Left ventricle myocardium inferior (tissue), 1 donor: ENCODE measurements around the gene TBRG4. TPM values are rescaled to one million over a fixed set of nuclear protein-coding genes. Genes with fewer than 3 reads are reported as not detected.

Experiments used
- DNase-seq: peaks from one replicate; pipeline ENCODE4 v3.0.0-alpha.2; 2020
- H3K27ac ChIP-seq: fragments of 200-600 bp; replicated peaks from 2 replicates; pipeline ENCODE4 v1.8.0; 2021
- H3K27me3 ChIP-seq: fragments of 200-600 bp; 2 replicates; pipeline ENCODE4 v1.8.0; 2021; ENCODE audit warnings: low read depth
- H3K36me3 ChIP-seq: fragments of 200-600 bp; 2 replicates; pipeline ENCODE4 v1.8.0; 2021
- H3K4me1 ChIP-seq: fragments of 200-600 bp; 2 replicates; pipeline ENCODE4 v1.8.0; 2021
- H3K4me3 ChIP-seq: fragments of 200-600 bp; 2 replicates; pipeline ENCODE4 v1.8.0; 2021; ENCODE audit warnings: mild to moderate bottlenecking, moderate library complexity
- H3K9me3 ChIP-seq: fragments of 200-600 bp; replicated peaks from 2 replicates; pipeline ENCODE4 v1.8.0; 2021
- intact Hi-C: fragments of 100-400 bp; cut with micrococcal nuclease; formaldehyde crosslinking; loops from one replicate; pipeline ENCODE4 v1.11.0; 2022
- total RNA-seq: library from RNA; stranded (reverse); fragmentation: NEBNext Ultra II Directional; extraction: Animal tissue kit (Norgen Biotek cat#: 25700); gene quantifications from one replicate; pipeline ENCODE4 v1.2.1, GENCODE V29; 2021
- TF ChIP-seq, protein P1 (sequence below): fragments of 200-600 bp; IDR thresholded peaks from 2 replicates; pipeline ENCODE4 v1.8.0; 2021; ENCODE audit warnings: antibody characterized with exemption, mild to moderate bottlenecking, borderline replicate concordance
- donor health status: DM: no; HTN: yes; CAD: no; lungs with severe emphysema.

Gene TBRG4
- total RNA-seq, 1 donor from 2014 or later: 79.3 TPM

DNA sequence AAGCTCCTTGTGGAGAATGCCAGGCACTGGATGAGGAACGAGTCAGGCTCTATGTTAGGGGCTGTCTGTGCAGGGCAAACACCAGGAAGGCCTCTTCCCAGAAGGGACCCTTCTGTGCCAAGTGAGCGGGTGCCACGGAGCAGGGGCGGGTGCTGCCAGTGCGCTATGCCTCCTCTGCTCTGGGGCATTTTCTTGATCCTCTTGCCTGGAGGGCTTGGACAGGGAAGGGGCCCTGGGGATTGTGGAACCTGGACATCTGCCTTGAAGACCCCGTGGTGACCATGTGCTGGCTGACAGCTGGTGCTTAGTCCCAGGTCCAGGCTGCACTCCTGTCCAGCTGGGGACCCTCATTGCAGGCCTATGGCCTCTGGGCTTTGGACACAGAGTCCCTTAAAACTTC, 15.4 kb upstream of the TBRG4 start:
- no peaks in the 10 kb centered on the region for H3K9me3 ChIP-seq
- intact Hi-C loops: no loop called here
- H3K36me3 ChIP-seq: no peaks in the 10 kb centered on the region
- TF ChIP-seq, protein P1, sequence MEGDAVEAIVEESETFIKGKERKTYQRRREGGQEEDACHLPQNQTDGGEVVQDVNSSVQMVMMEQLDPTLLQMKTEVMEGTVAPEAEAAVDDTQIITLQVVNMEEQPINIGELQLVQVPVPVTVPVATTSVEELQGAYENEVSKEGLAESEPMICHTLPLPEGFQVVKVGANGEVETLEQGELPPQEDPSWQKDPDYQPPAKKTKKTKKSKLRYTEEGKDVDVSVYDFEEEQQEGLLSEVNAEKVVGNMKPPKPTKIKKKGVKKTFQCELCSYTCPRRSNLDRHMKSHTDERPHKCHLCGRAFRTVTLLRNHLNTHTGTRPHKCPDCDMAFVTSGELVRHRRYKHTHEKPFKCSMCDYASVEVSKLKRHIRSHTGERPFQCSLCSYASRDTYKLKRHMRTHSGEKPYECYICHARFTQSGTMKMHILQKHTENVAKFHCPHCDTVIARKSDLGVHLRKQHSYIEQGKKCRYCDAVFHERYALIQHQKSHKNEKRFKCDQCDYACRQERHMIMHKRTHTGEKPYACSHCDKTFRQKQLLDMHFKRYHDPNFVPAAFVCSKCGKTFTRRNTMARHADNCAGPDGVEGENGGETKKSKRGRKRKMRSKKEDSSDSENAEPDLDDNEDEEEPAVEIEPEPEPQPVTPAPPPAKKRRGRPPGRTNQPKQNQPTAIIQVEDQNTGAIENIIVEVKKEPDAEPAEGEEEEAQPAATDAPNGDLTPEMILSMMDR: no peak
- H3K4me3 ChIP-seq: no peak overlapping the region
- no peaks in the 10 kb centered on the region for H3K4me1 ChIP-seq
- no peak for DNase-seq
- H3K27me3 ChIP-seq: peaks cover 4% of the 10 kb centered on the region
- H3K27ac ChIP-seq: no peak overlapping the region

DNA sequence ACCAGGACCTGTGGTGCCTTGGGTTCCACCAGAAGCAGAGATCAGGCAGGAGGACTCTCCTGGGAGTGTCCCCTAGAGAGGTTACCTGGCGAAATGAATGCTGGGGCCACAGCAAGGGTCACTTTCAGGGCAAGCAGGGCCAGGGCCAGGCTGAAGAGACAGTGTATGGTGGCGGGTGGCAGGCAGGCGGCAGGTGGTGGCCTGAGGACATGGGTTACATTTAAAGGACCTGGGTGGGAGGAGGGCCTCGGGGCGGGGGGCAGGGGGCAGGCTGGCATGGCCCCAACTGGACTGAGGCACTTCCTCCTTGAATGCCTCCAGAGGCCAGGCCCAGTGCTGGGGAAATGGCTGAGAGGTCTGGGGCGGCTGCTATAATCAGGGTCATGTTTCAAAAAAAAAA, 14.7 kb upstream of the TBRG4 start:
- Histone ChIP-seq H3K4me3 (no peak overlapping the region), H3K27me3 (no peaks in the 10 kb centered on the region), H3K9me3 (peaks cover 2% of the 10 kb centered on the region), H3K27ac (no peak overlapping the region), H3K4me1 (no peaks in the 10 kb centered on the region), H3K36me3 (no peaks in the 10 kb centered on the region)
- DNase-seq: no peak
- intact Hi-C loops: no loop called here
- TF ChIP-seq, protein P1: no peak

DNA sequence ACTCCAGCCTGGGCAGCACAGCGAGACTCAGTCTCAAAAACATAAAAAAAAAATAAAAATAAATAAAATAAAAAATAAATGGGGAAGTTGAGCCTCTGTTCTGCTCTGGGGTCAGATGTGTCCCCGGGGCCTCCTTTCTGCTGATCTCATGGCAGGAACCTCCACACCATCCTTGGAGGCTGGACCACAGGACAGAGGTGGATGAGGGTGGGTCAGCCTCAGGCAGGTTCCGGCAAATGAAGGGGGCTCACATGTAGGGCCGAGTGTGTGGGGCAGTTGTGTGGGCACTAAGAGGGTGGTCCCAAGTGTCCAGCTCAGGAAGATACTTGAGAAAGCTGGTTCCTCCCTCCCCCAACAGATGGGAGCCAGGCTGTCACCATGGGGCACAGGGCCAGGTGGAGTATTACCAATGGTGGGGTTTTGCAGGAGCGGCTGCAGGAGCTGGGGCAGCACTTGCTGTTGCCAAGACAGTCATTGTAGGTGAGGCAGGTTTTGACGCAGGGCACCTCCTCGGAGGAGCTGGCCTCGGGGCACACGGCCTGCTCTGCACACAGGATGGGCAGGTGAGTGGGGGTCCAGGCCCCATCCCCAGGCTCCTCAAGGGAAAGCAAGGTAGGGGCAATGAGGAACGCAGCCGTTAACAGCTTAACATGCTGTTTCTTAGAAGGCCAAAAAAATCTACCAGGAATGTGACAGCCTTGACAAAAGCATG, 13.9 kb upstream of the TBRG4 start:
- DNase-seq: no peak
- Histone ChIP-seq H3K27ac (no peak overlapping the region), H3K4me3 (no peak overlapping the region), H3K27me3 (no peaks in the 10 kb centered on the region), H3K4me1 (no peaks in the 10 kb centered on the region), H3K9me3 (peaks cover 3% of the 10 kb centered on the region), H3K36me3 (no peaks in the 10 kb centered on the region)
- TF ChIP-seq, protein P1: no peak
- intact Hi-C loops: no loop called here

DNA sequence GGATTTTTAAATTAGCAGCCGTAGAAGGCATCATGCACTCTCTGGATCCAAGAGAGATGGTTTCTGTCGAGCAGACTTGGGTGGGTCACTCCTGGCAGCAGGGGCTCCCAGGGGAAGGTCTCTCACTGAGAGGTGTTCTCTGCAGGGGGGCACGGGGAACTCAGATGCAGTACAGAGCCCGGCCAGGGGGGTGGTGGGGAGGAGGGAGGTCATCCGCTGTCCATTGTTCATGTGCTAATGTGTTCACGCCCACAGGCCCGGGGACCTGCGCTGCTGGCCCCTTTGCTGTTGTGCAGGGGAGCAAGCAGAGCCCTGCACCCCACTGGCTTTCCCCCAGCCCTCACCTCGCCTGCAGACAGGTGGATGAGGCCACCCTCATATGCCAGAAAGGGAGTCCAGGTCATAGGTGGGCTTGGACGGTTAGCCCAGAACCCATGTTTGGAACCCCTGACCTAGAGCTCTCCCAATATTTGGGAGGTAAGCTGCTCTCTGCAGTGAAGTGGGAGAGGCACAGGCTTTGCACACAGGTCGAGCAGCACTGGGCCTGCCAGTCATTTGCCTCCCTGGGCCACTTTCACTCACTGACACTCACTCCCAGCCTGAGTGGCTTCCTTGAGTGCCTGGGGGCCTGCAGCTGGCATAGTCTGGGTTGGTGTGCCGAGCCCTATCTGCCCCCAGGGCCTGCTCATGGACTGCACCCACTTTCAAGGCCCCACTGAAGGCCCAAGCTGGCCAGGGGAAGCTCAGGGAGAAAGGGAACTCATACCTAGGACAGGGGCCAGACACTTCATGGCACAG, 12.6 kb upstream of the TBRG4 start:
- TF ChIP-seq, protein P1: no peak
- H3K36me3 ChIP-seq: no peaks in the 10 kb centered on the region
- no peaks in the 10 kb centered on the region for H3K27me3 ChIP-seq
- H3K4me1 ChIP-seq: no peaks in the 10 kb centered on the region
- H3K27ac ChIP-seq: no peak overlapping the region
- H3K9me3 ChIP-seq: peaks cover 3% of the 10 kb centered on the region
- intact Hi-C loops: no loop called here
- DNase-seq: no peak
- no peak overlapping the region for H3K4me3 ChIP-seq

DNA sequence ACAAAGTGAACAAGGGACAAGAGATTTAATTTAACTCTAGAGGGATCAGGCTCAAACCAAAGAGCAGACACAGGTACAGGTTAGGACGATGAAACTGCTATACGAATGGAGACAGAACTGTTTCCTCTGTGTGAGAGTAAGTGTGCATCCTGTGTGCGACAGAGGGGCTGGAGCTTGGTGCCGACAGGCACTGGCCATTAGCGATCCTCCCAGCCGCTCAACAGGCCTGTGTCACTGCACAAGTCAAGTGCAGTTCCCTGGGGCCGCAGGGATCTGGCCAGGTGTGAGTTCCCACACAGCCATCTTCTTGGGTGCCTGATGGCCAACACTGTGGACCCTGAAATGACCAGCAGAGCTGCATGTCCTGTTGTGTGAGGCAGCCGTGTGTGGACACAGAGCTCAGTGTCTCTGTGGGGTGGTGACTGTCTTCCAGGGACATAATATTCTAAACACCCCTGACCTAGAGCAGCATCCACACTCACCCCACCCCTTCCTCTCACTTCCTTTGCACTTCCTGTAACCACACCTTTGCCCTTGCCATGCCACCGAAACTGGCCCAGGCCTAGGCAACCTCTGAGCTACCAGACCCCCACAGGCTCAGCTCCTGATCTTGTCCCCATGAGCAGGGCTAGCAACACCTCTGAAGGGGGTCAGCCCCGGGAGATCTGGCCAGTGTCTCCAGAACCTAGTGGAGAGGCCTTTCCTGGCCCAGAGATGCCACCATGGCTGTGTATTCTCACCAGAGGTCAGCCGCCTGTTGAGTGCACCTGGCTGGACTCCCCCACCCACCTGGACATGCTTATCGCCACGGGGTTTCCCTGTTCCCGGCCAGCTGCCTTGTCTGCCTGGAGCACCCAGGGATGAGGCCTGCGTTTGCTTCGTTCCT, 11.7 kb upstream of the TBRG4 start:
- H3K36me3 ChIP-seq: no peaks in the 10 kb centered on the region
- DNase-seq: no peak
- H3K9me3 ChIP-seq: peaks cover 3% of the 10 kb centered on the region
- TF ChIP-seq, protein P1: no peak
- H3K27ac ChIP-seq: no peak overlapping the region
- no peak overlapping the region for H3K4me3 ChIP-seq
- H3K4me1 ChIP-seq: no peaks in the 10 kb centered on the region
- intact Hi-C loops: no loop called here
- H3K27me3 ChIP-seq: no peaks in the 10 kb centered on the region
